ENCODE results near the gene USP40.

USP40 gene

GRCh38 chr2:233546774-233547173 is 19.8 kb downstream of the USP40 start:
- no peak overlapping the region for H3K23ac ChIP-seq (ENCODE audit: low read length)
- DNase-seq: no peak

GRCh38 chr2:233546101-233546500 is 20.5 kb downstream of the USP40 start:
- DNase-seq: no peak
- Histone ChIP-seq H4K91ac (ENCODE audit: low read depth, low read length) (no peak overlapping the region), H3K79me1 (ENCODE audit: low read length) (no peaks in the 10 kb centered on the region), H3K14ac (ENCODE audit: low read length) (no peak overlapping the region), H3K9ac (ENCODE audit: low read length) (no peak overlapping the region), H3K27me3 (ENCODE audit: insufficient read depth, low read length) (no peaks in the 10 kb centered on the region), H4K12ac (ENCODE audit: low read depth, low read length) (no peak overlapping the region), H2BK5ac (ENCODE audit: low read depth, low read length, poor library complexity) (no peak overlapping the region), H3K4me1 (ENCODE audit: control insufficient read depth in 1 of 2, insufficient read depth in 2 of 2, low read length in 2 of 2) (no peaks in the 10 kb centered on the region), H2AK5ac (ENCODE audit: low read length) (no peak overlapping the region), H2BK120ac (ENCODE audit: insufficient read depth, low read length, poor library complexity) (no peak overlapping the region), H3K79me2 (ENCODE audit: control insufficient read depth, insufficient read depth, low read length, poor library complexity) (no peaks in the 10 kb centered on the region), H3K4ac (ENCODE audit: low read depth, low read length) (no peak overlapping the region), H3K9me3 (ENCODE audit: insufficient read depth, low read depth, low read length) (no peaks in the 10 kb centered on the region), H2AFZ (ENCODE audit: insufficient read depth, low read length, poor library complexity) (no peak overlapping the region), H3K4me2 (ENCODE audit: low read length) (no peak overlapping the region), H3K4me3 (ENCODE audit: low read depth, low read length) (no peak overlapping the region), H3K27ac (ENCODE audit: low read depth, low read length) (no peak overlapping the region), H3K36me3 (ENCODE audit: control insufficient read depth in 1 of 2, insufficient read depth in 2 of 2, low read length in 2 of 2) (peaks cover 2 to 7% of the 10 kb centered on the region in 2 experiments), H2BK12ac (ENCODE audit: low read length) (peak overlapping the region; percentile 49), H4K8ac (ENCODE audit: low read depth, low read length) (no peak overlapping the region), H3K23ac (ENCODE audit: low read length) (no peak overlapping the region), H3K18ac (ENCODE audit: low read length) (no peak overlapping the region)

More at GRCh38 chr2:233546774-233547173, 19.8 kb downstream of the USP40 start:
- no peak overlapping the region for H2BK5ac ChIP-seq (ENCODE audit: low read depth, low read length, poor library complexity)
- H3K36me3 ChIP-seq (ENCODE audit: control insufficient read depth in 1 of 2, insufficient read depth in 2 of 2, low read length in 2 of 2): peaks cover 2 to 7% of the 10 kb centered on the region in 2 experiments
- H3K4me3 ChIP-seq (ENCODE audit: low read depth, low read length): no peak overlapping the region
- no peak overlapping the region for H3K4ac ChIP-seq (ENCODE audit: low read depth, low read length)
- no peak overlapping the region for H4K12ac ChIP-seq (ENCODE audit: low read depth, low read length)
- no peak overlapping the region for H2AFZ ChIP-seq (ENCODE audit: insufficient read depth, low read length, poor library complexity)
- no peak overlapping the region for H4K8ac ChIP-seq (ENCODE audit: low read depth, low read length)
- H3K9me3 ChIP-seq (ENCODE audit: insufficient read depth, low read depth, low read length): no peaks in the 10 kb centered on the region
- no peak overlapping the region for H2BK120ac ChIP-seq (ENCODE audit: insufficient read depth, low read length, poor library complexity)
- H3K9ac ChIP-seq (ENCODE audit: low read length): no peak overlapping the region
- H3K4me2 ChIP-seq (ENCODE audit: low read length): no peak overlapping the region
- no peak overlapping the region for H3K18ac ChIP-seq (ENCODE audit: low read length)
- no peak overlapping the region for H3K14ac ChIP-seq (ENCODE audit: low read length)
- H2AK5ac ChIP-seq (ENCODE audit: low read length): no peak overlapping the region
- H2BK12ac ChIP-seq (ENCODE audit: low read length): no peak overlapping the region
- no CpG with 5 or more reads among the region's 4 CpGs for WGBS (ENCODE audit: extremely low coverage, insufficient coverage, insufficient read length)
- H3K4me1 ChIP-seq (ENCODE audit: control insufficient read depth in 1 of 2, insufficient read depth in 2 of 2, low read length in 2 of 2): no peaks in the 10 kb centered on the region
- H4K91ac ChIP-seq (ENCODE audit: low read depth, low read length): no peak overlapping the region
- H3K27me3 ChIP-seq (ENCODE audit: insufficient read depth, low read length): no peaks in the 10 kb centered on the region
- H3K79me1 ChIP-seq (ENCODE audit: low read length): no peaks in the 10 kb centered on the region
- no peaks in the 10 kb centered on the region for H3K79me2 ChIP-seq (ENCODE audit: control insufficient read depth, insufficient read depth, low read length, poor library complexity)
- no peak overlapping the region for H3K27ac ChIP-seq (ENCODE audit: low read depth, low read length)

- H2AK5ac ChIP-seq (ENCODE audit: low read length): no peak overlapping the region
- no peaks in the 10 kb centered on the region for H3K4me1 ChIP-seq (ENCODE audit: control insufficient read depth in 1 of 2, insufficient read depth in 2 of 2, low read length in 2 of 2)
- WGBS (ENCODE audit: extremely low coverage, insufficient coverage, insufficient read length): no CpG with 5 or more reads among the region's 5 CpGs
- no peak overlapping the region for H3K4me2 ChIP-seq (ENCODE audit: low read length)
- peaks cover 2 to 5% of the 10 kb centered on the region in 2 experiments for H3K36me3 ChIP-seq (ENCODE audit: control insufficient read depth in 1 of 2, insufficient read depth in 2 of 2, low read length in 2 of 2)
- no peak overlapping the region for H3K9ac ChIP-seq (ENCODE audit: low read length)
- no peak overlapping the region for H2AFZ ChIP-seq (ENCODE audit: insufficient read depth, low read length, poor library complexity)
- H3K9me3 ChIP-seq (ENCODE audit: insufficient read depth, low read depth, low read length): no peaks in the 10 kb centered on the region
- no peak overlapping the region for H4K12ac ChIP-seq (ENCODE audit: low read depth, low read length)
- no peak overlapping the region for H3K14ac ChIP-seq (ENCODE audit: low read length)
- DNase-seq: no peak
- H3K4ac ChIP-seq (ENCODE audit: low read depth, low read length): no peak overlapping the region
- no peak overlapping the region for H3K23ac ChIP-seq (ENCODE audit: low read length)
- H2BK12ac ChIP-seq (ENCODE audit: low read length): no peak overlapping the region
- no peak overlapping the region for H3K4me3 ChIP-seq (ENCODE audit: low read depth, low read length)
- no peak overlapping the region for H2BK5ac ChIP-seq (ENCODE audit: low read depth, low read length, poor library complexity)
- no peaks in the 10 kb centered on the region for H3K27me3 ChIP-seq (ENCODE audit: insufficient read depth, low read length)
- H3K27ac ChIP-seq (ENCODE audit: low read depth, low read length): no peak overlapping the region
- H2BK120ac ChIP-seq (ENCODE audit: insufficient read depth, low read length, poor library complexity): no peak overlapping the region
- no peaks in the 10 kb centered on the region for H3K79me1 ChIP-seq (ENCODE audit: low read length)
- H4K8ac ChIP-seq (ENCODE audit: low read depth, low read length): no peak overlapping the region
- no peak overlapping the region for H3K18ac ChIP-seq (ENCODE audit: low read length)
- H4K91ac ChIP-seq (ENCODE audit: low read depth, low read length): no peak overlapping the region
- H3K79me2 ChIP-seq (ENCODE audit: control insufficient read depth, insufficient read depth, low read length, poor library complexity): no peaks in the 10 kb centered on the region
These were observed 22.4 kb downstream of the USP40 start for GRCh38 chr2:233544200-233544610.

GRCh38 chr2:233542507-233542906 is 24.1 kb downstream of the USP40 start:
- Histone ChIP-seq H3K27me3 (ENCODE audit: insufficient read depth, low read length) (no peaks in the 10 kb centered on the region), H2AK5ac (ENCODE audit: low read length) (no peak overlapping the region), H2BK120ac (ENCODE audit: insufficient read depth, low read length, poor library complexity) (no peak overlapping the region), H3K4me1 (ENCODE audit: control insufficient read depth in 1 of 2, insufficient read depth in 2 of 2, low read length in 2 of 2) (no peaks in the 10 kb centered on the region), H3K14ac (ENCODE audit: low read length) (no peak overlapping the region), H3K27ac (ENCODE audit: low read depth, low read length) (no peak overlapping the region), H3K4me3 (ENCODE audit: low read depth, low read length) (no peak overlapping the region), H3K9me3 (ENCODE audit: insufficient read depth, low read depth, low read length) (no peaks in the 10 kb centered on the region), H3K18ac (ENCODE audit: low read length) (no peak overlapping the region), H4K91ac (ENCODE audit: low read depth, low read length) (no peak overlapping the region), H4K8ac (ENCODE audit: low read depth, low read length) (no peak overlapping the region), H3K23ac (ENCODE audit: low read length) (no peak overlapping the region), H2BK5ac (ENCODE audit: low read depth, low read length, poor library complexity) (no peak overlapping the region), H3K4ac (ENCODE audit: low read depth, low read length) (no peak overlapping the region), H3K9ac (ENCODE audit: low read length) (no peak overlapping the region), H4K12ac (ENCODE audit: low read depth, low read length) (no peak overlapping the region), H3K4me2 (ENCODE audit: low read length) (no peak overlapping the region), H2AFZ (ENCODE audit: insufficient read depth, low read length, poor library complexity) (no peak overlapping the region), H3K36me3 (ENCODE audit: control insufficient read depth in 1 of 2, insufficient read depth in 2 of 2, low read length in 2 of 2) (peaks cover 2 to 5% of the 10 kb centered on the region in 2 experiments), H3K79me2 (ENCODE audit: control insufficient read depth, insufficient read depth, low read length, poor library complexity) (no peaks in the 10 kb centered on the region), H3K79me1 (ENCODE audit: low read length) (no peaks in the 10 kb centered on the region), H2BK12ac (ENCODE audit: low read length) (no peak overlapping the region)
- peak; percentile 87 to 96 for DNase-seq
- WGBS (ENCODE audit: extremely low coverage, insufficient coverage, insufficient read length): no CpG with 5 or more reads among the region's 5 CpGs
